ENCODE data around the gene SCEL. TPM values are rescaled to one million over a fixed set of nuclear protein-coding genes. Genes with fewer than 3 reads are reported as not detected.

Gene SCEL
- total RNA-seq, 2 experiments from 2014 or later = not detected

DNA sequence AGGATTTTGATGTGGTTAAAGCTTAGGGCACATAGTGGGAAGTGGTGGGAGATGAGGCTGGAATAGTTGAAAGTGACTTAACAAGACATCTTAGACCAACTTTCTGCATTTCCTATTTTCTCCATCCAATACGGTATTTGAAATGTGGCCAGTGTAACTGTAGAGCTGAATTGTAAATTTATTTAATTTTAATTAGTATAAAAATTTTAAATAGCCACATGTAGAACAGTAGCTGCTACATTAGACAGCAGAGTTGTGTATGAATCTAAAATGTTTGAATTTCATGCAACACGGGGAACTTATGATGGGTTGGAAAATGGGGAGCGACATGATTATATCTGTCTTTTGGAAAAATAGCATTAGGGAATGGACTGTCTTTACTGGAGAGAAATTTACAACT lies 7.1 kb upstream of the SCEL start:
- H3K36me3 ChIP-seq (ENCODE audit: insufficient read depth, low read length) = no peaks in the 10 kb centered on the region
- H3K27ac ChIP-seq (ENCODE audit: low read depth in 1 of 2, low read length in 2 of 2) = no peak overlapping the region
- CTCF ChIA-PET = no interaction called here
- DNase-seq (no peak), ATAC-seq (ENCODE audit: poor library complexity) (no peak)
- no peaks in the 10 kb centered on the region for H3K4me1 ChIP-seq (ENCODE audit: insufficient read depth, low read length)
- intact Hi-C loops (cut with DNase I, micrococcal nuclease) = no loop called here
- H3K4me1 Mint-ChIP-seq (ENCODE audit: low read depth) = no peaks in the 10 kb centered on the region
- no peak overlapping the region for H3K27ac Mint-ChIP-seq
- H3K9me3 Mint-ChIP-seq = no peaks in the 10 kb centered on the region
- H3K4me3 ChIP-seq (ENCODE audit: low read length) = no peak overlapping the region
- H3K27me3 ChIP-seq (ENCODE audit: control insufficient read depth in 1 of 2, insufficient read depth in 2 of 2, low read length in 2 of 2) = no peaks in the 10 kb centered on the region
- POLR2A ChIA-PET = no interaction called here
- no peaks in the 10 kb centered on the region for H3K9me3 ChIP-seq (ENCODE audit: control insufficient read depth in 1 of 2, insufficient read depth in 1 of 2, low read length in 2 of 2)
- no peaks in the 10 kb centered on the region for H3K36me3 Mint-ChIP-seq (ENCODE audit: low read depth)
- H3K4me3 Mint-ChIP-seq = no peak overlapping the region
- TF ChIP-seq, protein P1, sequence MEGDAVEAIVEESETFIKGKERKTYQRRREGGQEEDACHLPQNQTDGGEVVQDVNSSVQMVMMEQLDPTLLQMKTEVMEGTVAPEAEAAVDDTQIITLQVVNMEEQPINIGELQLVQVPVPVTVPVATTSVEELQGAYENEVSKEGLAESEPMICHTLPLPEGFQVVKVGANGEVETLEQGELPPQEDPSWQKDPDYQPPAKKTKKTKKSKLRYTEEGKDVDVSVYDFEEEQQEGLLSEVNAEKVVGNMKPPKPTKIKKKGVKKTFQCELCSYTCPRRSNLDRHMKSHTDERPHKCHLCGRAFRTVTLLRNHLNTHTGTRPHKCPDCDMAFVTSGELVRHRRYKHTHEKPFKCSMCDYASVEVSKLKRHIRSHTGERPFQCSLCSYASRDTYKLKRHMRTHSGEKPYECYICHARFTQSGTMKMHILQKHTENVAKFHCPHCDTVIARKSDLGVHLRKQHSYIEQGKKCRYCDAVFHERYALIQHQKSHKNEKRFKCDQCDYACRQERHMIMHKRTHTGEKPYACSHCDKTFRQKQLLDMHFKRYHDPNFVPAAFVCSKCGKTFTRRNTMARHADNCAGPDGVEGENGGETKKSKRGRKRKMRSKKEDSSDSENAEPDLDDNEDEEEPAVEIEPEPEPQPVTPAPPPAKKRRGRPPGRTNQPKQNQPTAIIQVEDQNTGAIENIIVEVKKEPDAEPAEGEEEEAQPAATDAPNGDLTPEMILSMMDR (IDR thresholded peaks at IDR 0.05) = no peak
- H3K27me3 Mint-ChIP-seq = no peaks in the 10 kb centered on the region

DNA sequence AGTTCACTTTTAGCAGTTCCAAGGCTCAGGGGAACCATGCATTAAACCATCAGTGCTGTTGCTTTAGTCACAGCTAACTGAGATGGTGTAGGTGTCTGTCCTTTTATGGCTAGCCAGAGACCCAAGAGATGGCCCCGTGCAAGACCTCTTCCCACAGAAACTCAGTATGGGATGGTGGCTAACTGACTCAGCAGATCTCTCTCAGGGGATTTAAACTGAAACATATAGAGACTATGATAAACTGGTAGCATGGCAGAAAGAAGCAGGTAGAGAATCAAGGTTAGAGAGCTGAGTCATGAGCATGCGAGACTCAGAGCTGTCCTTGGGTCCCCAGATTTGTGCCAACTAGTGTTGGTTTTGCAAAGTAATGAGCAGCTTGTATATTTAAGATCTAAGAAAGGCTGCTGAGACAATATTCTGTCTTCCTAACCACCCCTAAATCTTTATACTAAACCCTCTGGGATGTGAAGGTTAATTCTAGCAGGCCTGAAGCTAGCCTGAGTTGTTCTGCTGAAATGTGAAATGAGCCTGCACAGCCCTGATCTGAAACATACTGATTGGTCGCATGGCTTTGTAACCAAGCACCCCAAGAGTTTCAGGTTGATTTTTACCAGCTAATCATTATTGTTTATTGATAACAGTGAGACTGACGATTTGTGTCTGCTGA lies 6.5 kb upstream of the SCEL start:
- no peaks in the 10 kb centered on the region for H3K4me1 ChIP-seq (ENCODE audit: insufficient read depth, low read length)
- H3K36me3 Mint-ChIP-seq (ENCODE audit: low read depth) = no peaks in the 10 kb centered on the region
- ATAC-seq (ENCODE audit: poor library complexity) = no peak
- CTCF ChIA-PET = no interaction called here
- H3K27me3 Mint-ChIP-seq = no peaks in the 10 kb centered on the region
- no peak overlapping the region for H3K4me3 ChIP-seq (ENCODE audit: low read length)
- TF ChIP-seq, protein P1 (IDR thresholded peaks at IDR 0.05) = no peak
- no peak overlapping the region for H3K27ac ChIP-seq (ENCODE audit: low read depth in 1 of 2, low read length in 2 of 2)
- no peaks in the 10 kb centered on the region for H3K9me3 Mint-ChIP-seq
- H3K4me3 Mint-ChIP-seq = no peak overlapping the region
- H3K9me3 ChIP-seq (ENCODE audit: control insufficient read depth in 1 of 2, insufficient read depth in 1 of 2, low read length in 2 of 2) = no peaks in the 10 kb centered on the region
- POLR2A ChIA-PET = no interaction called here
- H3K27me3 ChIP-seq (ENCODE audit: control insufficient read depth in 1 of 2, insufficient read depth in 2 of 2, low read length in 2 of 2) = no peaks in the 10 kb centered on the region
- H3K27ac Mint-ChIP-seq = no peak overlapping the region
- no peaks in the 10 kb centered on the region for H3K4me1 Mint-ChIP-seq (ENCODE audit: low read depth)
- H3K36me3 ChIP-seq (ENCODE audit: insufficient read depth, low read length) = no peaks in the 10 kb centered on the region
- no peak for DNase-seq
- intact Hi-C loops (cut with DNase I, micrococcal nuclease) = no loop called here

DNA sequence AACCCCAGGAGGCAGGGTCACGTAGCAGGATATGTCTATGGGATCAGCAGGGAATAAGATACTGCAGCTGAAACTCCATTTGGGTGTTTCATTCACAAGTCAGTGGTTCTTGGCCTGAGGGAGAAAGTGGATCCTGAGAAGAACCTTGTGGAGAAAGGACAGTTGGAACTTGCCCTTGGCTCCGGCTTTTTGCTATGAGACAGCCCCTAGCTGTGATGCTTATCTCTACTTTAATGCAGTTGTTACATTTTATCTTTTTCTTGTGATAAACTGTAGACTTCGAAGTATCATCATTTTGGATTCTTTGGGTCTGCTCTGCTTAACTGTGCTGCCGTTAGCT lies 6.0 kb upstream of the SCEL start:
- Mint-ChIP-seq H3K4me3 (no peak overlapping the region), H3K36me3 (ENCODE audit: low read depth) (no peaks in the 10 kb centered on the region), H3K27me3 (no peaks in the 10 kb centered on the region), H3K9me3 (no peaks in the 10 kb centered on the region), H3K4me1 (ENCODE audit: low read depth) (no peaks in the 10 kb centered on the region), H3K27ac (no peak overlapping the region)
- intact Hi-C loops (cut with DNase I, micrococcal nuclease) = no loop called here
- DNase-seq (no peak), ATAC-seq (ENCODE audit: poor library complexity) (no peak)
- CTCF ChIA-PET = no interaction called here
- POLR2A ChIA-PET = no interaction called here
- no peaks in the 10 kb centered on the region for H3K9me3 ChIP-seq (ENCODE audit: control insufficient read depth in 1 of 2, insufficient read depth in 1 of 2, low read length in 2 of 2)
- no peaks in the 10 kb centered on the region for H3K27me3 ChIP-seq (ENCODE audit: control insufficient read depth in 1 of 2, insufficient read depth in 2 of 2, low read length in 2 of 2)
- no peak overlapping the region for H3K27ac ChIP-seq (ENCODE audit: low read depth in 1 of 2, low read length in 2 of 2)
- H3K4me1 ChIP-seq (ENCODE audit: insufficient read depth, low read length) = no peaks in the 10 kb centered on the region
- TF ChIP-seq, protein P1 (IDR thresholded peaks at IDR 0.05) = no peak
- no peak overlapping the region for H3K4me3 ChIP-seq (ENCODE audit: low read length)
- H3K36me3 ChIP-seq (ENCODE audit: insufficient read depth, low read length) = no peaks in the 10 kb centered on the region

All from CD4-positive, alpha-beta T cell (primary cell).